SK-MEL-5 (cell line): ENCODE measurements around the gene NTMT1. TPM values are rescaled to one million over a fixed set of nuclear protein-coding genes. Genes with fewer than 3 reads are reported as not detected.

Experiments used
- DNase-seq: peaks from one replicate; pipeline ENCODE4 v3.0.0-alpha.2; 2016; ENCODE audit warnings: low read depth, low spot score
- in situ Hi-C: cut with HindIII; loops from 2 replicates; pipeline ENCODE4 v1.10.0; 2016; ENCODE audit warnings: low sequenced_read_pairs, high pct_unique_total_duplicates, low pct_unique_long_range_greater_than_20kb
- total RNA-seq: library from RNA; depleted of rRNA; stranded (reverse); fragments of >200 nt; shearing (Covaris generic); gene quantifications from 2 replicates; pipeline ENCODE4 v1.2.3, GENCODE V29; 2014

The NTMT1 gene
- total RNA-seq, 1 experiment from 2014 or later: 35.7 TPM

GRCh38 chr9:129610473-129611306, 15.3 kb upstream of the NTMT1 start:
- peak; percentile 77 for DNase-seq
- in situ Hi-C loops: no loop called here

DNA sequence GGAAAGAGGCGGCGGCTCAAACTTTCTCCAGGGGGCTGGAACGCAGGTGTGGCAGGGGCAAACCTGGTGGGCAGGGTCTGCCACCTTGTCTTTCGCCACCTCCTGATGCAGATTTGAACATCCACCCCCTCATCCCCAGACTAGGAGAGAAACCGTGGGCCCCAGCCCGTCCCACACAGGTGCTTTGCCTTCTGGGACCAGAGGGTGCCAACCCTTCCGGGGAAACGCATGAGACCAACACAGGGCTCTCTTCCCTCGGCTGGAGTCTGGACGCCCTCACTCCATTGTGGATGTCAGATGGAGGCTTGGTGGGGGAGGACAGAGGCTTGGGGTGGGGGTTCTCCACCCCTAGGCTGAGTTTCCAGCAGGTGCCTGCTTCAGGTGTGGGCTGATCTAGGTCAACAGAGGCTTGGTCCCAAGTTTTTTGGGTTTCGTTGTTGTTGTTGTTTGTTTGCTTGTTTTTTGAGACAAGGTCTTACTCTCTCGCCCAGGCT, 14.6 kb upstream of the NTMT1 start:
- in situ Hi-C loops: no loop called here
- DNase-seq: no peak

GRCh38 chr9:129612123-129612522, 13.8 kb upstream of the NTMT1 start:
- DNase-seq: no peak
- in situ Hi-C loops: no loop called here

DNA sequence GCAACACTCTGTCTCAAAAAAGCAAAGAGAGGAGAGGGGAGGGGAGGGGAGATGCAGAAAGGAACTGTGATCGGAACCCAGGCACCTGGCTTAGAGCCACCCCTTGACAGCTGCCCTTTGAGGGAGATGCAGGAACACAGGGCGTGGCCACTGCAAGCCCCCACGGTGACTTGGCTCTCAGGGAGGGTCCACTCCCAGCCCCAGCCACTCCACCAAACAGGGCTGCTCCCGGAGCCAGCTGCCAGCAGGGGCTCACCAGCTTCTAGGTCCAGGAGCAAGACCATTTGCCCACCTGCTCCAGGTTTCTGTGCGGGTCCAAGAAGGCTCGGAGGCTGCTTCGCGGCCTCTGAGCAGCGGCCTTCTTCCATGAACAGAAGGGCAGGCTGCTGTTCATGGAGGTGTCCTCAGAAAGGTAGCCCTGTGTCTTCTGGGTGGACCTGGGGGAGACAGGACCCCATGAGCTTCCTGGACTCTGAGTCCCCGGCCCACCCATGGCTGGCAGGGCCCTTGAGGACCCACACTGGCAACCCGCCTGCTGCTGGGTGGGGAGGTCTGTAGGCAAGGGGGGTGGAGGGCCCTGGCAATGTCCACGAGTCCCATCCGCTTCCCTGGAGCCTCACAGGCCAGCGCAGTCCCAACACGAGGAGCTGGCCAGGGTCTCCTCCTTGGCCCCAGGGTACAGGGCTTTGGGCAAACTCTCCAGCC, 13.0 kb upstream of the NTMT1 start:
- in situ Hi-C loops: no loop called here

GRCh38 chr9:129613520-129614175, 12.3 kb upstream of the NTMT1 start:
- in situ Hi-C loops: no loop called here
- DNase-seq: no peak

More for the DNA sequence above, 13.0 kb upstream of the NTMT1 start:
- DNase-seq: no peak

- in situ Hi-C loops: no loop called here
- DNase-seq: no peak
Observed at GRCh38 chr9:129614932-129615331, 11.0 kb upstream of the NTMT1 start.

GRCh38 chr9:129615407-129616285, 10.3 kb upstream of the NTMT1 start:
- in situ Hi-C loops: no loop called here
- DNase-seq: no peak

GRCh38 chr9:129617167-129617566, 8.8 kb upstream of the NTMT1 start:
- peak; percentile 69 for DNase-seq
- in situ Hi-C loops: no loop called here

DNA sequence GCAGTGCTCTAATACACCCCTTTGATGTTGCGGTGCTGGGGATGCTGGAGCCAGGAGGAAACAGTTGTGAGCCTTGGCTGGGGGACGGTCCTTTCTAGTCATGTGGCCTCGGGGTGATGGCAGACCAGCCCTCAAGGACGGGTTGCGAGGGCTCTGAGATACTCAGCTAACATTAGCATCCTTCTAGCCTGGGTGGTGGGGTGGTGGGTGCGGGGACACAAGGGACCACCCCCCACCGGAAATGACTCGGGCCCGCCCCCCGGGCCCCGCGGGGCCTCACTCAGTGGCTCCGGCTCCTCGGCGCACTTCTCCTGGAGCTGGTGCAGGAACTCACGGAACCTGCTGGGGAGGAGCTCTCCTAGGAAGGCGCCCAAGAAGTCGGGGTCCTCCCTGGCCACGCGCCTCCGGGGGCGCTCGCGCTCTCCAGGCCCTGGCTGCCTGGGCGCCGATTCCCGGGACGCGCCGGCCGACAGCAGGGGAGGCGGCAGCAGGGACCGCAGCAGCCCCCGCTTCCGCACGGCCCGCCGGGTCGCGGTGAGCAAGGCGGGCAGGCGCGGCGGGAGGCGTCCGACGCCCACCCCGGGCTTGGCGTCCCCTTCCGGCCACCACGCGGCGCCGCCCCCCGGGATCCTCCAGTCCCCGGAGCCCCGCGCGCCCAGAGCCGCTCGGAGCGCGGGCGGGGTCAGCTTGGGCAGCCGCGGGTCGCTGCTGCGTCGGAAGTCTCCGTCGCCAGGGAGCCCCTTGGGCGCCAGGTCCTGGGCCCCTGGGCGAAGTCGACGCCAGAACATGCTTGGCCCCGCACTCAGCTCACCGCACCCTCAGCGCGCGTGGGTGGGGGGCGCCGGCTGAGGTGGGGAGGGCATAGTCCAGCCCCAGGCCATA, 5.9 kb upstream of the NTMT1 start:
- in situ Hi-C loops: no loop called here
- no peak for DNase-seq

DNA sequence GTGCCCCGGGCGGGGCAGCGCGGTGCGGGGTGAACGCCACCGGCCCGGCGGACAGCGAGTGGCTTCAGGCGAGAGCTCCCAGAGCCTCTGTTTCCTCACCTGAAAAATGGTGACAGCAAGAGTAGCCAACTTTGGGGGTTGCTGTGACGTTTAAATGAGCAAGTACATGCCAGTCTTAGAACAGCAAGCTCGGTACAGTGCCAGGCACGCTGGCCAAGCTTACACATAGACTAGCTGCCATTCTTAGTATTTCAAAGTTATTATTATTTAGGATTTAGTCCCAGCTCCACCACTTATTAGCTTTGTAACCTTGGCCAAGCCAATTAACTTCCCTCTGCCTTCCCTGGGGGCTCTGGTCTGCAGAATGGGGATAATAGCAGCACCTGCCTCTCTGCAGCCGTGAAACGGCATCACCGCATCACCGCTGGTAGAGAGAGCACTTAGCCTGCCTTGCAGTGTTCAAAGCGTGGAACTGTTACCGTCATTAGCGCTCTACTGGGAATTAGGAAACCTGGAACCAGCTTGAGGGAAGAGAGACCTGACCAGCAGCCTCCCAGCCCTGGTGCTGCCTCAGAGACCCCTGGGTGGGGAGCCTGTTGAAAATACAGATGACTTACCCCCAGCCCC, 5.2 kb upstream of the NTMT1 start, which contains the start of gene C9orf50:
TSS of gene C9orf50 (minus strand) at position 433 of the 627 bp plus-strand sequence. CDS start 527 bp downstream, outside the sequence.
- in situ Hi-C loops: no loop called here
- no peak for DNase-seq

- no peak for DNase-seq
- in situ Hi-C loops: no loop called here
Observed at GRCh38 chr9:129623331-129623730, 2.6 kb upstream of the NTMT1 start.

- peak; percentile 73 for DNase-seq
- in situ Hi-C loops: no loop called here
Observed at GRCh38 chr9:129624168-129624759, 1.7 kb upstream of the NTMT1 start.

GRCh38 chr9:129624947-129625346, 1.0 kb upstream of the NTMT1 start:
- in situ Hi-C loops: no loop called here
- DNase-seq: no peak

GRCh38 chr9:129626625-129627284, 792 bp downstream of the NTMT1 start:
- DNase-seq: peak; percentile 32
- in situ Hi-C loops: no loop called here
